ENCODE measurements around the gene PLPPR5.

PLPPR5 gene

GRCh38 chr1:98975810-98976209, 28.9 kb downstream of the PLPPR5 start:
- H3K4me3 ChIP-seq (ENCODE audit: low read depth, low read length) = no peak overlapping the region

GRCh38 chr1:98975113-98975512, 29.5 kb downstream of the PLPPR5 start:
- no peak overlapping the region for H3K4me3 ChIP-seq (ENCODE audit: low read depth, low read length)
- DNase-seq (ENCODE audit: low read depth) = no peak

More at GRCh38 chr1:98975810-98976209, 28.9 kb downstream of the PLPPR5 start:
- DNase-seq (ENCODE audit: low read depth) = no peak

- no peak overlapping the region for H3K4me3 ChIP-seq (ENCODE audit: low read depth, low read length)
- no peak for DNase-seq (ENCODE audit: low read depth)
Measured at GRCh38 chr1:98969798-98970490, 34.7 kb downstream of the PLPPR5 start.

GRCh38 chr1:98967122-98967521, 37.5 kb downstream of the PLPPR5 start:
- no peak overlapping the region for H3K4me3 ChIP-seq (ENCODE audit: low read depth, low read length)
- DNase-seq (ENCODE audit: low read depth) = no peak

GRCh38 chr1:98965394-98965793, 39.3 kb downstream of the PLPPR5 start:
- no peak for DNase-seq (ENCODE audit: low read depth)
- no peak overlapping the region for H3K4me3 ChIP-seq (ENCODE audit: low read depth, low read length)

- no peak for DNase-seq (ENCODE audit: low read depth)
- H3K4me3 ChIP-seq (ENCODE audit: low read depth, low read length) = no peak overlapping the region
Measured at GRCh38 chr1:98964198-98964597, 40.5 kb downstream of the PLPPR5 start.

GRCh38 chr1:98963064-98963758, 41.5 kb downstream of the PLPPR5 start:
- no peak for DNase-seq (ENCODE audit: low read depth)

GRCh38 chr1:98962156-98962555, 42.5 kb downstream of the PLPPR5 start:
- DNase-seq (ENCODE audit: low read depth) = no peak
- H3K4me3 ChIP-seq (ENCODE audit: low read depth, low read length) = no peak overlapping the region

More at GRCh38 chr1:98963064-98963758, 41.5 kb downstream of the PLPPR5 start:
- no peak overlapping the region for H3K4me3 ChIP-seq (ENCODE audit: low read depth, low read length)

- no peak for DNase-seq (ENCODE audit: low read depth)
- H3K4me3 ChIP-seq (ENCODE audit: low read depth, low read length) = no peak overlapping the region
Measured at GRCh38 chr1:98949621-98950020, 55.0 kb downstream of the PLPPR5 start.

- H3K4me3 ChIP-seq (ENCODE audit: low read depth, low read length) = no peak overlapping the region
- no peak for DNase-seq (ENCODE audit: low read depth)
Measured at GRCh38 chr1:98949166-98949565, 55.5 kb downstream of the PLPPR5 start.

GRCh38 chr1:98947071-98947470, 57.6 kb downstream of the PLPPR5 start:
- no peak overlapping the region for H3K4me3 ChIP-seq (ENCODE audit: low read depth, low read length)
- no peak for DNase-seq (ENCODE audit: low read depth)

- DNase-seq (ENCODE audit: low read depth) = peak; percentile 45
- H3K4me3 ChIP-seq (ENCODE audit: low read depth, low read length) = no peak overlapping the region
Measured at GRCh38 chr1:98940722-98941079, 64.0 kb downstream of the PLPPR5 start.

- no peak for DNase-seq (ENCODE audit: low read depth)
Measured at GRCh38 chr1:98940069-98940721, 64.5 kb downstream of the PLPPR5 start.

GRCh38 chr1:98939471-98939870, 65.2 kb downstream of the PLPPR5 start:
- no peak for DNase-seq (ENCODE audit: low read depth)
- H3K4me3 ChIP-seq (ENCODE audit: low read depth, low read length) = no peak overlapping the region

More at GRCh38 chr1:98940069-98940721, 64.5 kb downstream of the PLPPR5 start:
- H3K4me3 ChIP-seq (ENCODE audit: low read depth, low read length) = no peak overlapping the region

GRCh38 chr1:98937347-98937746, 67.3 kb downstream of the PLPPR5 start:
- no peak overlapping the region for H3K4me3 ChIP-seq (ENCODE audit: low read depth, low read length)
- no peak for DNase-seq (ENCODE audit: low read depth)

- H3K4me3 ChIP-seq (ENCODE audit: low read depth, low read length) = no peak overlapping the region
- no peak for DNase-seq (ENCODE audit: low read depth)
Measured at GRCh38 chr1:98932184-98932583, 72.5 kb downstream of the PLPPR5 start.

- no peak for DNase-seq (ENCODE audit: low read depth)
Measured at GRCh38 chr1:98931128-98931835, 73.4 kb downstream of the PLPPR5 start.

GRCh38 chr1:98929437-98929836, 75.2 kb downstream of the PLPPR5 start:
- DNase-seq (ENCODE audit: low read depth) = no peak
- H3K4me3 ChIP-seq (ENCODE audit: low read depth, low read length) = no peak overlapping the region

More at GRCh38 chr1:98931128-98931835, 73.4 kb downstream of the PLPPR5 start:
- H3K4me3 ChIP-seq (ENCODE audit: low read depth, low read length) = no peak overlapping the region

GRCh38 chr1:98926597-98926996, 78.1 kb downstream of the PLPPR5 start:
- H3K4me3 ChIP-seq (ENCODE audit: low read depth, low read length) = no peak overlapping the region
- no peak for DNase-seq (ENCODE audit: low read depth)

GRCh38 chr1:98924977-98925376, 79.7 kb downstream of the PLPPR5 start:
- DNase-seq (ENCODE audit: low read depth) = no peak
- no peak overlapping the region for H3K4me3 ChIP-seq (ENCODE audit: low read depth, low read length)
